ENCODE results near the gene ALG6. TPM values are rescaled to one million over a fixed set of nuclear protein-coding genes. Genes with fewer than 3 reads are reported as not detected.

Gene ALG6
- total and polyA plus RNA-seq, 2 experiments from 2014 or later = 8.4 to 14.3 TPM

GRCh38 chr1:63327417-63328054 lies 39.9 kb upstream of the ALG6 start:
- H3K27ac ChIP-seq = no peak overlapping the region
- peaks cover 95% of the 10 kb centered on the region for H3K27me3 ChIP-seq (replicated peaks; ENCODE audit: insufficient read depth)
- H3K9ac ChIP-seq = no peak overlapping the region
- no peaks in the 10 kb centered on the region for H3K4me1 ChIP-seq (ENCODE audit: insufficient read depth)
- H3K9me3 ChIP-seq (ENCODE audit: low read depth) = no peaks in the 10 kb centered on the region
- no peaks in the 10 kb centered on the region for H3F3A ChIP-seq (ENCODE audit: insufficient read depth)
- no peak overlapping the region for H2AFZ ChIP-seq
- peak; percentile 67 for DNase-seq
- no peaks in the 10 kb centered on the region for H4K20me1 ChIP-seq (ENCODE audit: insufficient read depth)
- no peaks in the 10 kb centered on the region for H3K79me2 ChIP-seq (ENCODE audit: insufficient read depth)
- WGBS, 2 experiments (ENCODE audit: low coverage in 1 of 2, low lambda C conversion rate in 2 of 2, missing lambda C conversion rate in 2 of 2) = 27 to 28% methylated on average over 25 of the region's 25 CpGs
- TF ChIP-seq EZH2phosphoT487 (IDR thresholded peaks at IDR 0.05; ENCODE audit: insufficient read depth, low read depth) (0 out of 2 replicates have a peak, but pooled peaks have one; percentile 31), EZH2 (IDR thresholded peaks at IDR 0.05; ENCODE audit: insufficient read depth, poor library complexity, severe bottlenecking) (peak; percentile 34)
- H3K4me2 ChIP-seq (ENCODE audit: unreplicated experiment) = no peak overlapping the region
- H3K36me3 ChIP-seq (ENCODE audit: low read depth) = no peaks in the 10 kb centered on the region
- in situ Hi-C loops (cut with MboI) = no loop called here
- H3K9me2 ChIP-seq (ENCODE audit: insufficient read depth) = no peaks in the 10 kb centered on the region
- H3K4me3 ChIP-seq = no peak overlapping the region

- no peak for DNase-seq
- H3K9me2 ChIP-seq (ENCODE audit: insufficient read depth) = no peaks in the 10 kb centered on the region
- WGBS, 2 experiments (ENCODE audit: low coverage in 1 of 2, low lambda C conversion rate in 2 of 2, missing lambda C conversion rate in 2 of 2) = 79 to 80% methylated on average over 8 of the region's 8 CpGs
- H3K27me3 ChIP-seq (replicated peaks; ENCODE audit: insufficient read depth) = peaks cover 95% of the 10 kb centered on the region
- H3K9ac ChIP-seq = no peak overlapping the region
- no peaks in the 10 kb centered on the region for H3K79me2 ChIP-seq (ENCODE audit: insufficient read depth)
- no peaks in the 10 kb centered on the region for H4K20me1 ChIP-seq (ENCODE audit: insufficient read depth)
- H3K4me3 ChIP-seq = no peak overlapping the region
- H3K36me3 ChIP-seq (ENCODE audit: low read depth) = no peaks in the 10 kb centered on the region
- H3F3A ChIP-seq (ENCODE audit: insufficient read depth) = no peaks in the 10 kb centered on the region
- no peak overlapping the region for H3K4me2 ChIP-seq (ENCODE audit: unreplicated experiment)
- no peaks in the 10 kb centered on the region for H3K4me1 ChIP-seq (ENCODE audit: insufficient read depth)
- TF ChIP-seq EZH2phosphoT487 (IDR thresholded peaks at IDR 0.05; ENCODE audit: insufficient read depth, low read depth) = no peak
- no peak for TF ChIP-seq EZH2 (IDR thresholded peaks at IDR 0.05; ENCODE audit: insufficient read depth, poor library complexity, severe bottlenecking)
- H3K27ac ChIP-seq = no peak overlapping the region
- no peaks in the 10 kb centered on the region for H3K9me3 ChIP-seq (ENCODE audit: low read depth)
- in situ Hi-C loops (cut with MboI) = no loop called here
- H2AFZ ChIP-seq = no peak overlapping the region
Observed at GRCh38 chr1:63328122-63328521, 39.3 kb upstream of the ALG6 start.

GRCh38 chr1:63328781-63329180 lies 38.6 kb upstream of the ALG6 start:
- WGBS, 2 experiments (ENCODE audit: low coverage in 1 of 2, low lambda C conversion rate in 2 of 2, missing lambda C conversion rate in 2 of 2) = 85 to 92% methylated on average over 9 of the region's 9 CpGs
- no peaks in the 10 kb centered on the region for H3K4me1 ChIP-seq (ENCODE audit: insufficient read depth)
- peaks cover 94% of the 10 kb centered on the region for H3K27me3 ChIP-seq (replicated peaks; ENCODE audit: insufficient read depth)
- H3K36me3 ChIP-seq (ENCODE audit: low read depth) = no peaks in the 10 kb centered on the region
- H2AFZ ChIP-seq = no peak overlapping the region
- no peaks in the 10 kb centered on the region for H3F3A ChIP-seq (ENCODE audit: insufficient read depth)
- TF ChIP-seq EZH2 (IDR thresholded peaks at IDR 0.05; ENCODE audit: insufficient read depth, poor library complexity, severe bottlenecking) (peak; percentile 17), EZH2phosphoT487 (IDR thresholded peaks at IDR 0.05; ENCODE audit: insufficient read depth, low read depth) (no peak)
- no peaks in the 10 kb centered on the region for H4K20me1 ChIP-seq (ENCODE audit: insufficient read depth)
- DNase-seq = no peak
- H3K4me3 ChIP-seq = no peak overlapping the region
- H3K4me2 ChIP-seq (ENCODE audit: unreplicated experiment) = no peak overlapping the region
- no peaks in the 10 kb centered on the region for H3K9me3 ChIP-seq (ENCODE audit: low read depth)
- H3K79me2 ChIP-seq (ENCODE audit: insufficient read depth) = no peaks in the 10 kb centered on the region
- H3K9me2 ChIP-seq (ENCODE audit: insufficient read depth) = no peaks in the 10 kb centered on the region
- no peak overlapping the region for H3K9ac ChIP-seq
- in situ Hi-C loops (cut with MboI) = no loop called here
- H3K27ac ChIP-seq = no peak overlapping the region

GRCh38 chr1:63329621-63330330 lies 37.7 kb upstream of the ALG6 start:
- Histone ChIP-seq H3K9ac (no peak overlapping the region), H3K9me3 (ENCODE audit: low read depth) (no peaks in the 10 kb centered on the region), H4K20me1 (ENCODE audit: insufficient read depth) (no peaks in the 10 kb centered on the region), H3K9me2 (ENCODE audit: insufficient read depth) (no peaks in the 10 kb centered on the region), H3K27me3 (replicated peaks; ENCODE audit: insufficient read depth) (peaks cover 90% of the 10 kb centered on the region), H3K79me2 (ENCODE audit: insufficient read depth) (no peaks in the 10 kb centered on the region), H3K36me3 (ENCODE audit: low read depth) (no peaks in the 10 kb centered on the region), H3K27ac (no peak overlapping the region), H3F3A (ENCODE audit: insufficient read depth) (no peaks in the 10 kb centered on the region), H3K4me1 (ENCODE audit: insufficient read depth) (no peaks in the 10 kb centered on the region), H3K4me2 (ENCODE audit: unreplicated experiment) (no peak overlapping the region), H3K4me3 (no peak overlapping the region), H2AFZ (no peak overlapping the region)
- TF ChIP-seq EZH2phosphoT487 (IDR thresholded peaks at IDR 0.05; ENCODE audit: insufficient read depth, low read depth) (no peak), EZH2 (IDR thresholded peaks at IDR 0.05; ENCODE audit: insufficient read depth, poor library complexity, severe bottlenecking) (no peak)
- 8 to 9% methylated on average over 45 to 50 of the region's 50 CpGs for WGBS, 2 experiments (ENCODE audit: low coverage in 1 of 2, low lambda C conversion rate in 2 of 2, missing lambda C conversion rate in 2 of 2)
- in situ Hi-C loops (cut with MboI) = no loop called here
- no peak for DNase-seq
